ENCODE measurements around the gene OXTR.

Gene OXTR

GRCh38 chr3:8769088-8769822, at the start of gene OXTR:
TSS of gene OXTR (minus strand) at chr3:8769613. CDS start at chr3:8768187, 1,426 bp downstream.
- DNase-seq (ENCODE audit: extremely low read depth in 1 of 2, low read depth in 1 of 2): peak; percentile 7 to 37

DNA sequence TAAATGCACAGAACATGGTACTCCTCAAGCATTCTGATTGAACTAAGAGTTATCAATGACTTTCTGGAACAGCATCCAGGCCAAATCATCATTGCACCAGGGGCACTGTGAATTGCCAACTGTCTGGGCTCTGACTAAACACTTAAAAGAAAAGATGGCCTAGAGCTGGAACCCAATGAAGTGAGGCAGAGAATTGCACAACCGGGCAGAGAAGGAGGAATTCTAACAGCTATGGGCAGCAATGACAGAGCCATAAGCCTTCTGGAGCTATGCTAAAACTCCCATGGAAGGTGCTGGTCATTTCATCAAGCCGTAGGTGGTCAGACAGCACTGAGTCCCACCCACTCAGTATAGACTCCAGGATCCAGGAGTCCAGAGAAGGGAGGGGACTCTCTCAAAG, 48.1 kb upstream of the OXTR start:
- DNase-seq (ENCODE audit: extremely low read depth in 1 of 2, low read depth in 1 of 2): no peak

- no peak for DNase-seq (ENCODE audit: extremely low read depth in 1 of 2, low read depth in 1 of 2)
These were observed 46.7 kb upstream of the OXTR start for GRCh38 chr3:8816106-8816505.

DNA sequence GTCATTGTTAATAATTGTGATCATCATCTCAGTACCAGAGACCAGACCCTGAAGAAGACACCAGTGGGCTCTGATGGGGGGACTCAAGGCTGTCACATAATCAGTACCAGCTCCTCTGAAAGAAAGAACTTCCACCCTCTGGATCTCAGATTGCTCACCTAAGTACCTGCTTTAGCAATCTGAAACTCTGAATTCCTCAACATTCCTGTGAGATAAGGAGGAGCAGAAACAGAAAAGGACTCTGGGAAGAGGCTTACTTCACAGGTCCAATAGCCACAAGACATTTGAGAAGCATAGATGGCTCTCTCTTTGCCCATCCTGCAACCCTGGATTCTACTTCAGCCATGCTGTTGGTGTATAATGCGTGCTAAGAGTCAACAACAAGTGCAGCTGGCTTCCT, 44.0 kb upstream of the OXTR start:
- no peak for DNase-seq (ENCODE audit: extremely low read depth in 1 of 2, low read depth in 1 of 2)

GRCh38 chr3:8810561-8810960, 41.1 kb upstream of the OXTR start:
- no peak for DNase-seq (ENCODE audit: extremely low read depth in 1 of 2, low read depth in 1 of 2)

- no peak for DNase-seq (ENCODE audit: extremely low read depth in 1 of 2, low read depth in 1 of 2)
These were observed 36.4 kb upstream of the OXTR start for GRCh38 chr3:8805774-8806173.

- no peak for DNase-seq (ENCODE audit: extremely low read depth in 1 of 2, low read depth in 1 of 2)
These were observed 32.8 kb upstream of the OXTR start for GRCh38 chr3:8802256-8802655.

DNA sequence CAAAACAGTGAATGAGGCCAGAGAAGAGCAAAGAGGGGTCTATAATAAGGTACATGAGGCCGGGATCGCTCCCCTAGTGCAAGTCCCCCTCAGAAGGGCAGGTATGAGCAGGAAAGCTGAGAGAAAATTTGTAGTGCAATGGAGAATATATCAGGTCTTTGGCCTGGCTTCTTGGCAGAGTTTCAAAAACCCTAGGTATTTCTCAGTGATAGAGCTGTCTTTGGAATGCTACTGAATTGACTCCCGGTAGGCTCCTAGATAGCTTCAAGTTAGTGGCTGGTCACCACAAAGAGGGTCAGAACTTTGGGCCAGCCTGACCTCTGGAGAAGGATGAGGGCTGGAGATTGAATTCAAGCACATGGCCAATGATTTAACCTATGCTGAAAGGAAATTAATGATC, 30.6 kb upstream of the OXTR start:
- DNase-seq (ENCODE audit: extremely low read depth in 1 of 2, low read depth in 1 of 2): no peak

DNA sequence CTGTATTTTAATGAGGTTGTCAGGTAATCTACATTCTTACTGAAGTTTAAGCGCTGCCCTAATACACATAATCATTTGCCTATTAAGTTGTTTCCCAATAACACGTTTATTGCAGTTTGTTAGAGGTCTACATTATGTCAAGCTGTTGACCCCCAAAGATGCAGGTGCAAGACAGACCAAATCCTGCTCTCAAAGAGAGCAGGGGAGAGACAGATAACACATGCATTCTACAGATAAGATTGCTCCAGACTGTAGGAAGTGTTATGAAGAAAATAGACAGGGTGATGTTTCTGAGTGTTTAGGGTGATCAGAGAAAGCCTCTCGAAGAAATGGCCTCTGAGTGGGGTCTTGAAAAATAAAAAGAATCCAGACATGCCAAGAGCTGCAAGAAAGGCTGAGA, 24.8 kb upstream of the OXTR start:
- no peak for DNase-seq (ENCODE audit: extremely low read depth in 1 of 2, low read depth in 1 of 2)

GRCh38 chr3:8793242-8793641, 23.8 kb upstream of the OXTR start:
- DNase-seq (ENCODE audit: extremely low read depth in 1 of 2, low read depth in 1 of 2): no peak

GRCh38 chr3:8790529-8790928, 21.1 kb upstream of the OXTR start:
- DNase-seq (ENCODE audit: extremely low read depth in 1 of 2, low read depth in 1 of 2): no peak

GRCh38 chr3:8784676-8785435, 15.4 kb upstream of the OXTR start:
- no peak for DNase-seq (ENCODE audit: extremely low read depth in 1 of 2, low read depth in 1 of 2)

DNA sequence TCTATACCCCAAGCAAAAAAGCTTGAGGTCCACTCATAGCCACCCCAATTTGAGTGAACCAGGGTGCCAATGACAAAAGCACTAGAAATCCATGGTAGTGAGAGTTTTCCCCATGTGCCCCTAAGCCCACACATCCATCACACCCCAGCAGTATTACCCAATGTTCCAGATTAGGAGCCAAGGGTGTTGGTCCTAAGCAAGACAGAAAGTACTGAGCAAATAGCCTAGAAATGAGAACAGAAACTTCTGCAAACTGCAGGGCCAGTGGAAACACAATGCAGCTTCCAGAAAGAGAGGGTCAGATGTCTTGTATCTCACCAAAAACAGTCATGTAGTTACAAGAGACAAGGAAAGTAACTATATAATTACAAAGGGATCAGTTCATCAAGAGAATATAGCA, 10.9 kb upstream of the OXTR start:
- DNase-seq (ENCODE audit: extremely low read depth in 1 of 2, low read depth in 1 of 2): no peak

GRCh38 chr3:8778475-8778874, 9.1 kb upstream of the OXTR start:
- no peak for DNase-seq (ENCODE audit: extremely low read depth in 1 of 2, low read depth in 1 of 2)

- DNase-seq (ENCODE audit: extremely low read depth in 1 of 2, low read depth in 1 of 2): no peak
These were observed 8.5 kb upstream of the OXTR start for GRCh38 chr3:8777978-8778267.

GRCh38 chr3:8777201-8777977, 8.0 kb upstream of the OXTR start:
- DNase-seq (ENCODE audit: extremely low read depth in 1 of 2, low read depth in 1 of 2): no peak

DNA sequence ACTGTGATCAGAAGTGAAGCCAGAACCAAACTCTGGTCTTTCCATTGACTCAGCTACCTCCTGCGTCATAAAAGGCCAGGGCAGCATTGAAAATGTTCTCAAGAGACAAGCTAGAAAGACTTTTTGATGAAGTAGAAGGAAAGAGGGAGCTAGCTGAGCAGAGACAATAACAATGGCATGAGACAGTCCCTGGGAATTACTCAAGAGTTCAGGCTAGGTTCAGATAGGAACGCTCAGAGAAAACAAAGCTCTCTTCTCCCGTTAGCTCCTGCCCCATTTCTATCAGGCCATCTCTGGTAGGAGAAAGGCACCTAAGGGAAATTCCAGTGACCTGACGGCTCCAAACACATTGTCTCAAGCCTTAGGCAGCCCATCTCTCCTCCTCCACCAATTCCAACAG, 7.0 kb upstream of the OXTR start:
- DNase-seq (ENCODE audit: extremely low read depth in 1 of 2, low read depth in 1 of 2): no peak

GRCh38 chr3:8775602-8776001, 6.2 kb upstream of the OXTR start:
- no peak for DNase-seq (ENCODE audit: extremely low read depth in 1 of 2, low read depth in 1 of 2)

DNA sequence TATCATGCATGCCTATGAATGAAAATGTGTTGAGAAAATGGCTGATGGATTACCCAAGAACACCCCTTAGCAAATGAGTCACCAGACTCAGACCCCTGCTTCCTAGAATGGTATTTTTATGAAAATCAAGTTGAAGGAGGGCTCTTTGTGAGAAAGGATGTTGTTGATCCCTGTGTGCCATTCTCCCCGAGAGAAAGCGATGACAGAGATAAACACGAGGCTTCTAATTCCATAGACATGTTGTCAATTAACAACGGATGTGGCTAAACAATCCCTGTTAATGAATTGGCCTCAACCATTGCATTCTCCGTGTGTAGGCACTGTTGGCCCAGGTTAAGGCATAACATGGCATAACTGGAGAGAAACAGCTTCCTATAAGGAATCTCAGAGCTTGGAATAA, 5.8 kb upstream of the OXTR start:
- DNase-seq (ENCODE audit: extremely low read depth in 1 of 2, low read depth in 1 of 2): no peak

DNA sequence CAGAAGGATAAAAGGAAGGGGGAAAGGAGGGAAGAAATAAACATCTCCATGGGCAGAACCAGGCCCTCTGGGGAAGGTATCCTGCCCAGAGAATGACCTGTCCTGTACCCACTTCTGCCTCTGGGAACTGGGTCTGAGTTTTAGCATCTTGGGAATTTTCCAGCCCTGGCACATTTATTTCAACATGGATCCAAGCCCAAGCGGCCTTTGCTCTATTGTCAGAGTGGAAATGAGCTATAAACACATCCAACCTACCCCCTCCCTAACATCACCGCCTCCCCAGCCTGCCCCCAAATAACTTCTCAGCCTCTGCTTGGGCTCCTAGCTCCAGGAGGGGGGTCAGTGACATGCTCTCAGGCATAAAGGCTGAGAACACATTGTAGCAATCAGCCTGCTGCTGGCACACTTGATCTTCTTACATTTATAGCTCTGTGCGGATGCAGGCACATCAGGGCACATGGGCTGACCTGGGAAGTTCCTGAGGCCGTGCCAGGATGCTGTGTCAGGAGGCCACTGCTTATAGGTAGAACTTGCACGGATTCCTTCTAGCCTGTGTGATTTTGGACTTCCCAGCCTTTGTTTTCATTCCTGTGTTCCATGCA, 4.6 kb upstream of the OXTR start:
- DNase-seq (ENCODE audit: extremely low read depth in 1 of 2, low read depth in 1 of 2): no peak

DNA sequence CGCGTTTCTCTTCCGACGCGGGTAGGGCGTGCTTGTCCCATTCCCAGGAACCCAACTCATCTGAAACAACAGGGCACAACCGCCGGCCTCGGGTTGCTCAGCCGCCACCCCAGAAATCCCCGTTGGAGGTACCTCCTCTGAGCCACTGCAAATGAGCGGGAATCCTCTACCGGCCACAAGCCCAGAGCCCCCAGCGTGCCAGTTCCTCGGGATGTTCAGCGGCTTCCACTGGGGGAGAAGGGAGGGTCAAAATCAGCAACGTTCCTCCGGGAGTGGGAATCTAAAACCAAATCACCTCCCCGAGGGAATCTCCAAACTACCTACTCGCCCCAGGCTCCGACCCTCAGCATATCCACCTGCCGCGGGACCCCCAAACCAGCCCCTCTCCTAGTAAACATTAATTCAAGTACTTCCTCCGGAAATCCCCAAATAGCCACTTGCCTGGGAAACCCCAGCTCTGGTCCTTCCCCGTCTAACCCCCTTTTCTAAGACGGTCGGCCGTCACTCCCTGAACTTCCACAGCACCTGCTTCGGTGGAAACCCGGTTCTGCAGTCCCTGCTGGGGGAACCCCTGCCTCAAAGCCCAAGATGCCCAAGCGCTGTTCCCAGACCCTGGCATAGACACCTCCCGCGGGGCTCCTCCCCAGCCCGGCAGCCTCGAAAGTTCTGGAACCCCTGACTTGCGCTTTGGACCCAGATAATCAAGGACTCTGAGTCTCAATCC, 887 bp downstream of the OXTR start:
- DNase-seq (ENCODE audit: extremely low read depth in 1 of 2, low read depth in 1 of 2): no peak
